DMS153 treated with DMSO at 0.1 percent for 48 hours (cell line): ENCODE data around the gene YIPF7.

Experiments used
- DNase-seq: peaks from one replicate; lab custom pipeline; 2025; ENCODE audit not compliant: unreplicated experiment; lab: John Stamatoyannopoulos, UW

Gene YIPF7

DNA sequence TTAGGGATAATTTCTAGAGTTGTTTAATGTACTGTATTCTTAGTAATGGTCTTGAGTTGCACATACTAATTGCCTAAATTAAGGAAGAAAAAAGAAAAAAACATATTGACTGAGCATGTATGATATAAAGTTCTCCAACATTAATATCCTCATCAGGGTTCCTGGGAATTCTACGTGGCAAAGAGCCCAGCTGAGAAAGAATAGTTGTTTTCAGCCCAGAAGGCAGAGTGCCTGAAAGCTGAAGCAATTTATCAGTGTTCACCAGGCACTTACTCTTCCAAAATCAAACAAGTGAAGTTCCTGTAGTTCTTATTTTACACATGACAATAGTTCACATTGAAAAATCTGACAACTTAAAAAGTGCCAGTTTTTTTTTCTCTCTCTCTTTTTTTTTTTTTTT, 27.7 kb downstream of the YIPF7 start:
- DNase-seq, result no peak

DNA sequence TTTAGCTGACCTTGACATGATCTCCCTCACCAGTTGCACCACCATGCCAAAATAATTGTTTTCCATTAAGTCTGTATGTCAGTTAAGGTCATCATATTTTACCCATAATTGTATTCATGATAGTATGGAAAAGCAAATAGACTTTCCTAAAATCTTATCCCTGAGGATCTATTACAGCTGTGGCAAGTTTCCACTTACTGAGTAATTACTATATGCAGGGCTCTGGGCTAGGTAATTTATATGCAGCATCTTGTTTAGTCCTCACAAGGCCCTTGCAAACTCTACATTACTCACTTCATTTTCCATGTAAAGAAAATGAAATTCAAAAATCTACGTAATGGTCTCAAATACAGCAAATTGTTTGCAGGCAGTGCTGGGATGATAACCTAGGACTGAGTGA, 34.8 kb downstream of the YIPF7 start:
- DNase-seq, result no peak

DNA sequence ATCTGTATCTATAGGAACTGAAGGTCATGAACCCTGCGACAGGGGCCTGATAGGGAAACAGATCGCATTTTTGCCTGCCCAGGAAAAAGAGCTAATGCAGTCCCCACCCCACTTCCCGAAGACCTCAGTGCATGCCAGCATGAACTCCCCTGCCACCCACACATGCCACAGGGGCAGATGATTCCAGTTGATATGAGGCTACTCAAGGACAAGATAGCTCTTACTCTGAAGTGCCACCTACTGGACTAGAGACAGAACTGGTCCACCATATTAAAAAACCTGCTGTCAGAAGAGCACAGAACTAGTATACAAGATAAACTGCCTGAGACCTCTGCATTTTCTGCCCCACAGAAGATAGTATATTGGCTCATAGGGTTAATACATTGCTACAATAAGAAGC, 68.0 kb downstream of the YIPF7 start:
- DNase-seq, result no peak

DNA sequence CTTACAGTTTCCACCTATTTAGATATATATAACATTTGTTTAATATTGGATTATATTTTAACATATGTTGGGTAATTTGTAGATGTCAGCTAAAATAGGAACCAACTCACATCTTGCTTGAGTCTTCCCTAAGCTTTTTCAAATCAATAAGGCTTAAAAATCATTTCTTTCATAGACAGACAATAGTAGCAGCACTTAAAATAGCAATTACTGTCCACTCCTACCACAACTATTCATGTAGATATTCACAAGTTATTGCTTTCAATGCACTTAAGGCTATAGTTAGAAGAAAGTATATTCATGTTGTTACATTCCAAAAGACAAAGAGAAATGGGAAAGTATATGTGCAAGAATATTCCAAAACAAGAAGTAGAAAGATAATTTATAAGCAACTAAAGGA, 71.2 kb downstream of the YIPF7 start:
- no peak for DNase-seq

DNA sequence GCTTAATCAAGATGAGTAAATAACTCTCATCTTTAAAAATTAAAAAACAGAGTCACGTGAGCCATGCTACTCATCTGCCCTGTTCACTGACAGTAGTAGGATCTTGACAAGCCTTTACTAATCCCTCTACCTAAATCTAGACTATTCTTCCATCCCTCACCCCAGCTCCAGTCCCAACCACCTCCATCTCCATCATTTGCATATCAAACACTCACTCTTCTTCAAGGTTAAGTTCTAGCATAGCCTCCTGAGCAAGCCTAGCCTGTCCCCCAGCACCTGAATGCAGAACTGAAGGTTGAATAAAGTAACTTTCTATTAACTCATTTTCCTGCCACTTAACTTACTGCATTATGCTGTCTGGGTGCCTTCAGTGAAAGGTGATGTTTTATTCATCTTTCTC, 72.5 kb downstream of the YIPF7 start:
- no peak for DNase-seq
